ENCODE measurements around the gene NLRP12.
"Not testable (repeated sequence)": the region's sequence is repeated elsewhere in the genome, so short reads cannot be mapped to it uniquely, and the experiment has no call there.

Gene NLRP12

DNA sequence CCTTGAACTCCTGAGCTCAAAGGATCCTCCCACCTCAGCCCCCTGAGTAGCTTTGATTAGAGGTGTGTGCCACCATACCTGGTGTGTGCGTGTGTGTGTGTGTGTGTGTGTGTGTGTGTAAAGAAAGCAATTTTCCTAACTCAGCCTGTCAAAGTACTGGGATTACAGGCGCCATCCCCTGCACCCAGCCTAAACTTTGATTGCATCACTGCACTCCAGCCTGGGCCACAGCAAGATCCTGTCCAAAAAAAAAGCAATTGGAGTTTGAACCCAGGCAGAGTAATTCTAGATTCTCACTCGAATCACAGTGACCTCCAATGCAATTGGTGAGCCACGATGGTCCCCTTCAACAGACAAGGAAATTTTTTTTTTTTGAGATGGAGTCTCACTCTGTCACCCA is 29.1 kb downstream of the NLRP12 start:
- Histone ChIP-seq H3K4me3 (ENCODE audit: low read length) (no peak overlapping the region), H3K9me3 (ENCODE audit: control insufficient read depth, low read length) (no peaks in the 10 kb centered on the region), H3K27me3 (replicated peaks; ENCODE audit: control insufficient read depth, insufficient read depth, low read length) (no peaks in the 10 kb centered on the region), H3K36me3 (ENCODE audit: control insufficient read depth, insufficient read depth, low read length, severe bottlenecking) (no peaks in the 10 kb centered on the region), H3K9ac (ENCODE audit: low read length) (no peak overlapping the region), H3K4me1 (ENCODE audit: control insufficient read depth, insufficient read depth, low read length) (no peaks in the 10 kb centered on the region)
- no peak for DNase-seq (ENCODE audit: low read depth)

DNA sequence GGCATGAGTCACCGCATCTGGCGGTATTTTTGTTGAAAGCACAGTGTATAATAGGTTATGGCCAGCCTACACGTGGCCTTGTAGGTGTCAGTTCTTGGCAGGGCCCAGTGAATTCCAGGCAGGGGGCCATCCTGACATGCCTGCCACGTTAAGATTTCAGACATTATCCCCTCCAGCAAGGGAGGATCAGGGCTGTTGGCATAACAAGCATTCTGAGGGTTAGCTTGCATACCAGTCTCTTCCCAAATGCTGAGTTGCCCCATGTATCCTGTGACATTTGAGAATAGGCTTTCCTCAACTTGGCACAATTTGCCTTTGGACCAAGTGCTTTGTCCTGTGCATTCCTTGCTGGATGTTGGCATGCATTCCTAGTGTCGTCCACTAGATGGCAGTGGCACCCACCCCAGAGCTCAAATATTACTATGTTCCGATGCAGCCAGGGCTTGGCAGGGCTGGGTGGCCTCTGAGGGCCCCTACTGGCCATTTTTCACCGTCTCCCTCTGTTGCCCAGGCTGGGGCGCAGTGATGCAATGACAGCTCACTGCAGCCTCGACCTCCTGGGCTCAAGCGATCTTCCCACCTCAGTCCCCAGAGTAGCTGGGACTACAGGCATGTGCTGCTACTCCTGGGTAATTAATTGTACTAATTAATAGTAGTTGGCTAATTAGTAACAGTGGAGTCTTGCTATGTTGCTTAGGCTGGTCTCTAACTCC is 31.2 kb downstream of the NLRP12 start:
- H3K9ac ChIP-seq (ENCODE audit: low read length), result no peak overlapping the region
- peak; percentile 91 for DNase-seq (ENCODE audit: low read depth)
- no peak overlapping the region for H3K4me3 ChIP-seq (ENCODE audit: low read length)
- H3K4me1 ChIP-seq (ENCODE audit: control insufficient read depth, insufficient read depth, low read length), result no peaks in the 10 kb centered on the region
- H3K9me3 ChIP-seq (ENCODE audit: control insufficient read depth, low read length), result no peaks in the 10 kb centered on the region
- no peaks in the 10 kb centered on the region for H3K36me3 ChIP-seq (ENCODE audit: control insufficient read depth, insufficient read depth, low read length, severe bottlenecking)
- H3K27me3 ChIP-seq (replicated peaks; ENCODE audit: control insufficient read depth, insufficient read depth, low read length), result peaks cover 9% of the 10 kb centered on the region

DNA sequence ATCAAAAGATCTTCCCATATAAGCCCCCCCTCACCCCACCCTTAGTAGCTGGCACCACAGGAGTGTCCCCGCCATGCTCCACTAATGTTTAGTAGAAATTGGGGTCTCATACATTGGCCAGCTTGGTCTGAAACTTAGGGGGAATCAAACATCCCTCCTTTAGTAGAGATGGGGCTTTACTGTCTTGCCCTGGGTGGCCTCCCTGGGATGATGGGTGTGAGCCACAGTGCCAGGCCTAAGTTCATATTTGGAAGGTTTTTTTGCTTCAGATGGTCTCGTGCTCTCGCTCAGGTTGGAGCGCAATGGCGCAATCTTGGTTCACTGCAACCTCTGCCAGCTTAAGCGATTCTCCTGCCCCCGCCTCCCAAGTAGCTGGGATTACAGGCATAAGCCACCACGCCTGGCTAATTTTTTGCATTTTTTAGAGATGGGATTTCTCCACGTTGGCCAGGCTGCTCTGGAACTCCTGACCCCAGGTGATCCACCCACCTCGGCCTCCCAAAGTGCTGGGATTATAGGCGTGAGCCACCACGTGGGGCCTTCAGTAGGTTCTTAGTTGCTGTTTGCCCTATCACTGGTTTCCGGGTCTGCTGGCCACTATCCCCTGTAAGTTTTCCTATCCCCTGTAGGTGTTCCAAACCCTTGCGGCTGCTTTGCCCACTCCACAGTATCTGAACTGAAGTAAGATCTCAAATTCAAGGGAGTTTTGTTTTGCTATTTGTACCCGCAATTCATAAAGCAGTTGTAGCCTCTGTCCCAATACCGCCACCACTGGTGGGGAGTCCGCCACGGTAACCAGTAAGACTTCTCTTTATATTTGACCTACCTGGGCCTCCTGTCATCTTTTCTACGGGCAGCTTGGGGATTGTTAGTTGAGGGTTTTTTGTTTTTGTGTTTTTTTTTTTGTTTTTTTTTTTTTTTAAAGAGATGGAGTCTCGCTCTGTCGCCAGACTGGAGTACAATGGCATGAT is 34.1 kb downstream of the NLRP12 start:
- H3K9me3 ChIP-seq (ENCODE audit: control insufficient read depth, low read length), result no peaks in the 10 kb centered on the region
- H3K4me1 ChIP-seq (ENCODE audit: control insufficient read depth, insufficient read depth, low read length), result no peaks in the 10 kb centered on the region
- no peaks in the 10 kb centered on the region for H3K36me3 ChIP-seq (ENCODE audit: control insufficient read depth, insufficient read depth, low read length, severe bottlenecking)
- no peak overlapping the region for H3K4me3 ChIP-seq (ENCODE audit: low read length)
- DNase-seq (ENCODE audit: low read depth), result no peak
- peaks cover 9% of the 10 kb centered on the region for H3K27me3 ChIP-seq (replicated peaks; ENCODE audit: control insufficient read depth, insufficient read depth, low read length)
- H3K9ac ChIP-seq (ENCODE audit: low read length), result no peak overlapping the region

DNA sequence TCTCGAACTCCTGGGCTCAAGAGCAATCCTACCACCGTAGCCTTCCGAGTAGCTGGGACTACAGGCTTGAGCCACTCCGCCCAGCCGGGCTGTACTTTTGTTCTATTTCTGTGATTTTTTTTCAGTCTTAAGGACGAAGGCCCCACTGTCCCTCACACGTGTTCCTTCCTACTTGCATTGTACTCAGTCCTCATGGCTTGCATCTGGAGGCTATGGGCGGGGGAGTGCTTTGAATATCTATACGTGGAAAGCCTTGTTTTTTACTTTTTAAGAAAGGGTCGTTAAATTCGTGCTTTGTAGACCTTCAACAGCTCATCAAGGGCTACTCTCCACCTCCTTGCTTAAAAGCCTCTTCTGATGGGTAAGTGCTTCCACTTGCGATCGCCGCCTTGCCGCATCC is 36.8 kb downstream of the NLRP12 start:
- no peak for DNase-seq (ENCODE audit: low read depth)
- Histone ChIP-seq H3K4me1 (ENCODE audit: control insufficient read depth, insufficient read depth, low read length) (no peaks in the 10 kb centered on the region), H3K9me3 (ENCODE audit: control insufficient read depth, low read length) (no peaks in the 10 kb centered on the region), H3K27me3 (replicated peaks; ENCODE audit: control insufficient read depth, insufficient read depth, low read length) (peaks cover 9% of the 10 kb centered on the region), H3K4me3 (ENCODE audit: low read length) (no peak overlapping the region), H3K9ac (ENCODE audit: low read length) (no peak overlapping the region), H3K36me3 (ENCODE audit: control insufficient read depth, insufficient read depth, low read length, severe bottlenecking) (no peaks in the 10 kb centered on the region)

DNA sequence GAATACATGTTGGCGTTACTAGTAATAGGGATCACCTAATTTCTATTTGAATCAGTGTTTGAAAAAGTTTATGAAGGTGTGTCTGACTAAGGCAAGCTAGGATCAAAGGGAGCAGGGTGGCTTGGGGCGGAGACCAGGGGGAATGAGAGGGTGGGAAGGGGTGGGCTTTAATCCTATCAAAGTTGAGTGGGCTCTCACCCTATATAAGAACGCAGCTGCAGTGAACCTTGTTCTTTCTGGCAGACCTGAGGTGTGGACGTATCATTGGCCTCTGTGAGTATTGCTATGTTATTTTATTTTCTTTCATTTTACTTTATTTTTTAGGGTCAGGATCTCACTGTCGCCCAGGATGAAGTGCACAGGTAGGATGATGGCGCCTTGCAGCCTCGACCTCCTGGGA is 37.4 kb downstream of the NLRP12 start:
- Histone ChIP-seq H3K4me1 (ENCODE audit: control insufficient read depth, insufficient read depth, low read length) (no peaks in the 10 kb centered on the region), H3K9me3 (ENCODE audit: control insufficient read depth, low read length) (no peaks in the 10 kb centered on the region), H3K36me3 (ENCODE audit: control insufficient read depth, insufficient read depth, low read length, severe bottlenecking) (no peaks in the 10 kb centered on the region), H3K27me3 (replicated peaks; ENCODE audit: control insufficient read depth, insufficient read depth, low read length) (peaks cover 9% of the 10 kb centered on the region), H3K9ac (ENCODE audit: low read length) (no peak overlapping the region), H3K4me3 (ENCODE audit: low read length) (no peak overlapping the region)
- no peak for DNase-seq (ENCODE audit: low read depth)

DNA sequence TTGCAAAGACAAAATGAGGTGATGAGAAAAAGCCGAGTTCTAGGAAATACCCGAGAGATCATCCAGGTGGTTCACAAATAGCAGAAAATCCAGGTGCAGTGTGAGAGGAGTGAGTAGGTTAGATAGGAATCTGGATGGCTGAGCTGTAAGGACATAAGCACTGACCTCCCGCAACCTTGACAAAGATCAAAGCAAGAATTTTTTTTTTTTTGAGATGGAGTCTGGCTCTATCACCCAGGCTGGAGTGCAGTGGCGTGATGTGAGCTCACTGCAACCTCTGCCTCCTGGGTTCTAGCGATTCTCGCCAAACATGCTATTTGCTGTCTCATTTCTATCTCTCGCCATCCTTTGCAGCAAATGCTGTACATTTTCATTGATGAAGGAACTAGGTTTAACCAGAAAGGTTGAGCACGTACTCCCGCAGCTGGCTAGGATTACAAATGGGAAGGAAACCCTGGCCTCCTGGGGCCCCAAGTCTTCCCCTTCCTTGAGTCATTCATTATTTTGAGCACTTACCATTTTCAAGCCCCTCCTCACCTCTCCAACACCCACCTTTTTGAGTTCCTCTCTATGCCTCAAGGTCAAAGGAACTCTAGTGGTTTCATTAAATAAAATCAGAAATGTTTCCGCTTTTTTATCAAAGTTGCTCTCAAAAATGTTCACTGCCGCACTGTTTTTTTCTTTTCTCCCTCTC is 38.8 kb downstream of the NLRP12 start:
- Histone ChIP-seq H3K36me3 (ENCODE audit: control insufficient read depth, insufficient read depth, low read length, severe bottlenecking) (no peaks in the 10 kb centered on the region), H3K4me1 (ENCODE audit: control insufficient read depth, insufficient read depth, low read length) (no peaks in the 10 kb centered on the region), H3K9me3 (ENCODE audit: control insufficient read depth, low read length) (no peaks in the 10 kb centered on the region), H3K27me3 (replicated peaks; ENCODE audit: control insufficient read depth, insufficient read depth, low read length) (peaks cover 9% of the 10 kb centered on the region), H3K9ac (ENCODE audit: low read length) (no peak overlapping the region), H3K4me3 (ENCODE audit: low read length) (no peak overlapping the region)
- DNase-seq (ENCODE audit: low read depth), result no peak

DNA sequence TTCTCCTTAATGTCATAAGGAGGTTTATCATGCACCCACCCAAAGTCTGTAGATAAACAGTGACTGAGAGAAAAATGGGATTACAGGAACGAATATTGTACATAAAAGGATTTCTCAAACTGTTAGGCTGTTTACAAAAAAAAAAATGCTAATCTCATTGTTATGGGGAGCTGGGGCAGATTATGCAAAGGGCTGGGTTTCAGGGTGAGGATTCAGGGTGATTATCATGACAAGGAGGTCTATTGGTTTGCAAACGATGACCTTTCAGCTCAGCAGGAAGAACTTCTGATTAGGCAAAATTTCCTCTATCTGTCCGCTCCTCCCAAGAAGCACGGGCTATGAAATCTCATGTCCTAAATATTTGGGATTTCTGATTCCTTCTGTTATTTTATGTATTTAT is 41.4 kb downstream of the NLRP12 start:
- H3K9ac ChIP-seq (ENCODE audit: low read length), result no peak overlapping the region

DNA sequence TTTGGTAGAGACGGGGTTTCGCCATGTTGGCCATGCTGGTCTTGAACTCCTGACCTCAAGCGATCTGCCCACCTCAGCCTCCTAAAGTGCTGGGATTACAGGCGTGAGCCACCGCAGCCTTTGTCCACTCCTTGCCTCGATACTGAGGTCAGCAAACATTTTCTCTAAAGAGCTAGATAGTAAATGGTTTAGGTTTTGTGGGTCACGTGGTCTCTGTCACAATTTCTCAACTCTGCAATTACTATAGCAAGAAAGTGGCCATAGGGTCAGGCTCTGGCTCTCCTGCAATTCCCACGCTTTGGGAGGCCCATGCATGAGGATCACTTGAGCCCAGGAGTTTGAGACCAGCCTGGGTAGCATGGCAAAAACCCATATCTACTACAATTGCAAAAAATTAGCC is 42.8 kb downstream of the NLRP12 start:
- H3K9ac ChIP-seq (ENCODE audit: low read length); H3K4me3 ChIP-seq (ENCODE audit: low read length); H3K27me3 ChIP-seq (replicated peaks; ENCODE audit: control insufficient read depth, insufficient read depth, low read length); DNase-seq (ENCODE audit: low read depth); H3K4me1 ChIP-seq (ENCODE audit: control insufficient read depth, insufficient read depth, low read length); H3K36me3 ChIP-seq (ENCODE audit: control insufficient read depth, insufficient read depth, low read length, severe bottlenecking); H3K9me3 ChIP-seq (ENCODE audit: control insufficient read depth, low read length): not testable (repeated sequence)

More for the DNA sequence above, 41.4 kb downstream of the NLRP12 start:
- DNase-seq (ENCODE audit: low read depth), result no peak
- H3K36me3 ChIP-seq (ENCODE audit: control insufficient read depth, insufficient read depth, low read length, severe bottlenecking), result no peaks in the 10 kb centered on the region
- no peak overlapping the region for H3K4me3 ChIP-seq (ENCODE audit: low read length)
- peaks cover 5% of the 10 kb centered on the region for H3K27me3 ChIP-seq (replicated peaks; ENCODE audit: control insufficient read depth, insufficient read depth, low read length)
- no peaks in the 10 kb centered on the region for H3K4me1 ChIP-seq (ENCODE audit: control insufficient read depth, insufficient read depth, low read length)
- no peaks in the 10 kb centered on the region for H3K9me3 ChIP-seq (ENCODE audit: control insufficient read depth, low read length)

DNA sequence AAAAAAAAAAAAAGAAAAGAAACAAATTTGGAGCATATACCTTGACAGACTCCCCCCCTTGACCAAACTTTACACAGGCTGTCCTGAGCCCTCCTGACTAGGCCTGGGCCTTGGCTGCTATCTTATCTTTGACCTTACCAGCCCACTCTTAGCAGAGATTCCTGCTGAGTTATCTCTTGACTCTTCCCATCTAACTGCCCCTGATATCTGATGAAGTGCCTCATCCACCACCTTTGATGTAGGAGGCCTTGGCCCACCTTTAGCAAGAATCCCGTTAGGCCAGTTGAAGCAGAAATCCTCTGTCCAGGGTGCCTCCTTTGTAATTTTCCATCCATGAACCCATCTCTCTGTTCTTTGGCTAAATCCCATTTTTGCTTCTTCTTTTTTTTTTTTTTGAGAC is 43.6 kb downstream of the NLRP12 start:
- DNase-seq (ENCODE audit: low read depth), result no peak
- Histone ChIP-seq H3K4me3 (ENCODE audit: low read length) (no peak overlapping the region), H3K36me3 (ENCODE audit: control insufficient read depth, insufficient read depth, low read length, severe bottlenecking) (no peaks in the 10 kb centered on the region), H3K4me1 (ENCODE audit: control insufficient read depth, insufficient read depth, low read length) (no peaks in the 10 kb centered on the region), H3K9me3 (ENCODE audit: control insufficient read depth, low read length) (no peaks in the 10 kb centered on the region), H3K27me3 (replicated peaks; ENCODE audit: control insufficient read depth, insufficient read depth, low read length) (peaks cover 5% of the 10 kb centered on the region), H3K9ac (ENCODE audit: low read length) (no peak overlapping the region)

DNA sequence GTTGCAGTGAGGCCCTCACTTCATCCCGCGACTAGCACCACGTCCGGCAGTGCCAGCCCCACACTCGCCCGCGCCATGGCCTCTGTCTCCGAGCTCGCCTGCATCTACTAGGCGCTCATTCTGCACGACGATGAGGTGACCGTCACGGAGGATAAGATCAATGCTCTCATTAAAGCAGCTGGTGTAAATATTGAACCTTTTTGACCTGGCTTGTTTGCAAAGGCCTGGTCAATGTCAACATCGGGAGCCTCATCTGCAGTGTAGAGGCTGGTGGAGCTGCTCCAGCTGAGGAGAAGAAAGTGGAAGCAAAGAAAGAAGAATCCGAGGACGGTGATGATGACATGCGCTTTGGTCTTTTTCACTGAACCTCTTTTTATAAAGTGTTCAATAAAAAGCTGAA is 48.6 kb downstream of the NLRP12 start:
- Histone ChIP-seq H3K27me3 (replicated peaks; ENCODE audit: control insufficient read depth, insufficient read depth, low read length) (peaks cover 5% of the 10 kb centered on the region), H3K9ac (ENCODE audit: low read length) (no peak overlapping the region), H3K36me3 (ENCODE audit: control insufficient read depth, insufficient read depth, low read length, severe bottlenecking) (no peaks in the 10 kb centered on the region), H3K4me1 (ENCODE audit: control insufficient read depth, insufficient read depth, low read length) (no peaks in the 10 kb centered on the region), H3K9me3 (ENCODE audit: control insufficient read depth, low read length) (no peaks in the 10 kb centered on the region), H3K4me3 (ENCODE audit: low read length) (no peak overlapping the region)
- DNase-seq (ENCODE audit: low read depth), result no peak

DNA sequence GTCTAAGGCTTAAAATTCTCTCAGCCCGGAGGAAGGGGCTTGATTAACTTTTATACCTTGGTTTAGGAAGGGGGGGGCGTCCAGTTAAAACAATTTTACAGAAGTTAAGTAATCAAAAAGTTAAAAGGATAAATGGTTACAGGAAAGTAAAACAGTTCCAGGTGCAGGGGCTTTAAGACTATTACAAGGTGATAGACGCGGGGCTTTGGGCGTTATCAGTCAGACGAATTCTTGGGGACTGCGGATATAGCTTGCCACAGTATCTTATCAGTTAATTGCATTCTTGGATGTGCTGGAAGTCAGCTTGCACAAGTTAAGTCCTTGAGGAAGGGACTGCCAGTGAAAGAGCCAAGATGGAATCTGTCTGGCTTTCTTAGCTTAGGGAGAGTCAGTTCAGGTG is 49.6 kb downstream of the NLRP12 start:
- not testable (repeated sequence) for H3K9ac ChIP-seq (ENCODE audit: low read length); H3K4me3 ChIP-seq (ENCODE audit: low read length); H3K27me3 ChIP-seq (replicated peaks; ENCODE audit: control insufficient read depth, insufficient read depth, low read length); DNase-seq (ENCODE audit: low read depth); H3K4me1 ChIP-seq (ENCODE audit: control insufficient read depth, insufficient read depth, low read length); H3K9me3 ChIP-seq (ENCODE audit: control insufficient read depth, low read length); H3K36me3 ChIP-seq (ENCODE audit: control insufficient read depth, insufficient read depth, low read length, severe bottlenecking)

Measured in adipocyte (in vitro differentiated cells).